GM23248 (cell line): ENCODE results near the gene SMIM31. TPM values are rescaled to one million over a fixed set of nuclear protein-coding genes. Genes with fewer than 3 reads are reported as not detected.

Source experiments
- DNase-seq: peaks from one replicate; pipeline ENCODE4 v3.0.0-alpha.2; 2015
- H2AFZ ChIP-seq: fragments of 200-600 bp; sonication (generic); 2 replicates; pipeline ENCODE4 v1.6.1; 2016; ENCODE audit warnings: antibody characterized with exemption
- H3F3A ChIP-seq: fragments of 200-600 bp; sonication (generic); 2 replicates; pipeline ENCODE4 v1.6.1; 2016; ENCODE audit warnings: mild to moderate bottlenecking, antibody characterized with exemption, mixed run types; ENCODE audit not compliant: insufficient read depth
- H3K27ac ChIP-seq: fragments of 200-600 bp; sonication (generic); 2 replicates; pipeline ENCODE4 v1.5.1; 2016; ENCODE audit warnings: mild to moderate bottlenecking
- H3K27me3 ChIP-seq: fragments of 200-600 bp; sonication (generic); replicated peaks from 2 replicates; pipeline ENCODE4 v1.6.1; 2016; ENCODE audit warnings: mild to moderate bottlenecking; ENCODE audit not compliant: insufficient read depth
- H3K36me3 ChIP-seq: fragments of 200-600 bp; sonication (generic); 2 replicates; pipeline ENCODE4 v1.6.1; 2016; ENCODE audit warnings: low read depth, mild to moderate bottlenecking
- H3K4me1 ChIP-seq: fragments of 200-600 bp; sonication (generic); 2 replicates; pipeline ENCODE4 v1.6.1; 2016; ENCODE audit warnings: mild to moderate bottlenecking; ENCODE audit not compliant: insufficient read depth
- H3K4me2 ChIP-seq: fragments of 200-600 bp; sonication (generic); one replicate; pipeline ENCODE4 v1.6.1; 2016; ENCODE audit warnings: mild to moderate bottlenecking; ENCODE audit not compliant: unreplicated experiment
- H3K4me3 ChIP-seq: fragments of 200-600 bp; sonication (generic); 2 replicates; pipeline ENCODE4 v1.5.1; 2016; ENCODE audit warnings: mild to moderate bottlenecking
- H3K79me2 ChIP-seq: fragments of 200-600 bp; sonication (generic); 2 replicates; pipeline ENCODE4 v1.6.1; 2016; ENCODE audit warnings: mild to moderate bottlenecking; ENCODE audit not compliant: insufficient read depth
- H3K9ac ChIP-seq: fragments of 200-600 bp; sonication (generic); 2 replicates; pipeline ENCODE4 v1.6.1; 2016; ENCODE audit warnings: mild to moderate bottlenecking
- H3K9me2 ChIP-seq: fragments of 200-600 bp; sonication (generic); 2 replicates; pipeline ENCODE4 v1.6.1; 2016; ENCODE audit warnings: mixed run types, mild to moderate bottlenecking, moderate library complexity; ENCODE audit not compliant: insufficient read depth
- H3K9me3 ChIP-seq: fragments of 200-600 bp; sonication (generic); one replicate; pipeline ENCODE4 v1.6.1; 2017; ENCODE audit warnings: low read depth
- H4K20me1 ChIP-seq: fragments of 200-600 bp; sonication (generic); 2 replicates; pipeline ENCODE4 v1.6.0; 2016; ENCODE audit not compliant: insufficient read depth
- EZH2 ChIP-seq: fragments of 200-600 bp; sonication (generic); IDR thresholded peaks from 2 replicates; pipeline ENCODE4 v1.6.1; 2018; ENCODE audit warnings: antibody characterized with exemption, mild to moderate bottlenecking; ENCODE audit not compliant: insufficient read depth, poor library complexity, severe bottlenecking
- EZH2phosphoT487 ChIP-seq: fragments of 200-600 bp; sonication (generic); IDR thresholded peaks from 2 replicates; pipeline ENCODE4 v1.6.1; 2018; ENCODE audit warnings: antibody characterized with exemption, moderate library complexity, mild to moderate bottlenecking, low read depth; ENCODE audit not compliant: insufficient read depth
- WGBS, 2 experiments: methylation state at CpG; one replicate each; pipeline ENCODE4 v1.1.6; 2015 to 2017; ENCODE audit warnings: low lambda C conversion rate in 2 of 2, low coverage in 1 of 2; ENCODE audit errors: missing lambda C conversion rate in 2 of 2; 5-methylcytosine and 5-hydroxymethylcytosine counted together
- in situ Hi-C: fragments of 300-500 bp; cut with MboI; formaldehyde crosslinking; loops from 2 replicates; pipeline ENCODE4 v1.15.0; 2020
- polyA plus RNA-seq: library from polyadenylated mRNA; unstranded; fragments of >200 nt; fragmentation: Nextera tagmentation; extraction: Ambion mirVana; gene quantifications from 2 replicates; pipeline ENCODE4 v1.2.1, GENCODE V29; 2016
- total RNA-seq: library from RNA; depleted of rRNA; stranded (reverse); fragments of >200 nt; shearing (Covaris generic); gene quantifications from 2 replicates; pipeline ENCODE4 v1.2.3, GENCODE V29; 2014

Gene SMIM31
- total and polyA plus RNA-seq, 2 experiments from 2014 or later = not detected

DNA sequence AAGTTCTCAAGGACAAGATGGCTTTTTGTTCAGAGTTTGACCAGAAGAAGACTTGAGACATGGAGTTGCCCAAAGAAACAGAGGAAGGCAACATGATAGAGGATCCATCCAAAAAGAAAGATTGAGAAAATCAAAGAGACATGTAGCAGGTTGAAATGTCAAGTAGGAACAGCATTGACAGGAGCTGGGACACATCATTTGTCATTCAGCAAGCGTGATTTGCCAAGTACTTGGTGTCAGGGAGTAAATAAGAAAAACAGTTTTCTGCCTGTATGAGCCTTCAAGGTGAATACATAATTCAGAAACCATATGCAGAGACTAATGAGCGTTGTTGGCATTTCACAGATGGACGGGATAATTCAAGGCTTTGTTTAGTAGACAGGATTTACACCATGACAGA is 11.2 kb downstream of the SMIM31 start:
- H3K9me2 ChIP-seq = 0 out of 2 replicates have a peak, but pooled peaks cover 4% of the 10 kb centered on the region
- H3K4me2 ChIP-seq = no peak overlapping the region
- no peaks in the 10 kb centered on the region for H3K79me2 ChIP-seq
- no peak overlapping the region for H3K27ac ChIP-seq
- no peaks in the 10 kb centered on the region for H3F3A ChIP-seq
- no peak overlapping the region for H2AFZ ChIP-seq
- H4K20me1 ChIP-seq = no peaks in the 10 kb centered on the region
- TF ChIP-seq EZH2 = no peak
- TF ChIP-seq EZH2phosphoT487 = no peak
- in situ Hi-C loops = no loop called here
- DNase-seq = no peak
- H3K4me3 ChIP-seq = no peak overlapping the region
- no peaks in the 10 kb centered on the region for H3K36me3 ChIP-seq
- peaks cover 2% of the 10 kb centered on the region; the same call in 1 of the 2 replicates for H3K4me1 ChIP-seq
- 37 to 39% methylated on average over 3 of the region's 3 CpGs for WGBS, 2 experiments
- 0 out of 2 replicates have a peak, but pooled peaks cover 18% of the 10 kb centered on the region for H3K27me3 ChIP-seq
- no peaks in the 10 kb centered on the region for H3K9me3 ChIP-seq
- H3K9ac ChIP-seq = no peak overlapping the region

DNA sequence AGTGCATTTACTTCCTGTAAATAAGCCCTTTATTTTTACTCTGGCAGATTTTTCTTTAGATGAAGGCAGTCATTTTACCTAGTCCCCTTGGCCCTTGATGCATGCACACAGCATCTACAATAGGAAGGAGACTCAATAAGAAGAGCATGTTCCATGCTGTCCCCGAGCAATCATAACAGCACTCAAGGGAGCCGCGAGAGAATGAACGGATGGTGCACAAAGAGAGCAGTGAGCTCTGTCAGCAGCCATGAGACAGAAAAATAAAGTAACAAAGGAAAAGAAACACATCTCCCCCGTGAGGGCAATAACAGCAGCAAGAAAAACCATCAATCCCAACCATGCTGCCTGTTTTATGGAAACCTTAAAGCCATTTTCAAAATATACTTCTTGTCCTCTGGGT is 11.9 kb downstream of the SMIM31 start:
- no peak for DNase-seq
- 65 to 67% methylated on average over 5 of the region's 5 CpGs for WGBS, 2 experiments
- H3K4me3 ChIP-seq = no peak overlapping the region
- no peaks in the 10 kb centered on the region for H4K20me1 ChIP-seq
- H3K4me2 ChIP-seq = no peak overlapping the region
- H3K9ac ChIP-seq = no peak overlapping the region
- TF ChIP-seq EZH2phosphoT487 (no peak), EZH2 (no peak)
- H3F3A ChIP-seq = no peaks in the 10 kb centered on the region
- in situ Hi-C loops = no loop called here
- H3K27ac ChIP-seq = no peak overlapping the region
- H3K79me2 ChIP-seq = no peaks in the 10 kb centered on the region
- H3K4me1 ChIP-seq = peaks cover 9% of the 10 kb centered on the region
- 0 out of 2 replicates have a peak, but pooled peaks cover 2% of the 10 kb centered on the region for H3K9me2 ChIP-seq
- H3K27me3 ChIP-seq = 0 out of 2 replicates have a peak, but pooled peaks cover 18% of the 10 kb centered on the region
- H2AFZ ChIP-seq = no peak overlapping the region
- H3K9me3 ChIP-seq = no peaks in the 10 kb centered on the region
- H3K36me3 ChIP-seq = no peaks in the 10 kb centered on the region

DNA sequence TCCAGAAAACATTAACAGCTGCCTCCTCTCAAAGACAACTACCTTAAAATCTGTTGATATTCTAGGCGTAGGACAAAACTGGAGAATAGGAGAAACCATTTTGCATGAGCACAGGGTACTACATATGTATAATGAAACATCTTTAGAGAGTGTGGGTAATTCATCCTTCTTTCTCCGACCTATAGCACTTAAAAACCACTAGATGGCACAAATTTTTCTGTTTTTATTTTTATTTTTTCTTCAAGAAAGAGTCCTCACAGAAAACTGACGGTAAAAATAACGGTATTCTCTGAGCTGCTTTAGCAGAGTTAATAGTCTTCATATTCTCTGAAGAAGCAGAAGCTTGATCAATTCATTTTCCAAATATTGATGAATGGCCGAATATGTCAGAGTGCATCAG is 14.6 kb downstream of the SMIM31 start:
- 18 to 20% methylated on average over 5 of the region's 5 CpGs for WGBS, 2 experiments
- no peaks in the 10 kb centered on the region for H3K9me3 ChIP-seq
- no peaks in the 10 kb centered on the region for H4K20me1 ChIP-seq
- in situ Hi-C loops = no loop called here
- H3K9ac ChIP-seq = no peak overlapping the region
- H3K27ac ChIP-seq = no peak overlapping the region
- H3K4me3 ChIP-seq = no peak overlapping the region
- H3K36me3 ChIP-seq = no peaks in the 10 kb centered on the region
- TF ChIP-seq EZH2phosphoT487 (no peak), EZH2 (no peak)
- H3K27me3 ChIP-seq = 0 out of 2 replicates have a peak, but pooled peaks cover 10% of the 10 kb centered on the region
- H3K4me1 ChIP-seq = peaks cover 15% of the 10 kb centered on the region
- H2AFZ ChIP-seq = peak overlapping the region; percentile 51
- H3K4me2 ChIP-seq = no peak overlapping the region
- no peaks in the 10 kb centered on the region for H3F3A ChIP-seq
- H3K9me2 ChIP-seq = no peaks in the 10 kb centered on the region
- no peaks in the 10 kb centered on the region for H3K79me2 ChIP-seq
- peak; percentile 51 for DNase-seq

DNA sequence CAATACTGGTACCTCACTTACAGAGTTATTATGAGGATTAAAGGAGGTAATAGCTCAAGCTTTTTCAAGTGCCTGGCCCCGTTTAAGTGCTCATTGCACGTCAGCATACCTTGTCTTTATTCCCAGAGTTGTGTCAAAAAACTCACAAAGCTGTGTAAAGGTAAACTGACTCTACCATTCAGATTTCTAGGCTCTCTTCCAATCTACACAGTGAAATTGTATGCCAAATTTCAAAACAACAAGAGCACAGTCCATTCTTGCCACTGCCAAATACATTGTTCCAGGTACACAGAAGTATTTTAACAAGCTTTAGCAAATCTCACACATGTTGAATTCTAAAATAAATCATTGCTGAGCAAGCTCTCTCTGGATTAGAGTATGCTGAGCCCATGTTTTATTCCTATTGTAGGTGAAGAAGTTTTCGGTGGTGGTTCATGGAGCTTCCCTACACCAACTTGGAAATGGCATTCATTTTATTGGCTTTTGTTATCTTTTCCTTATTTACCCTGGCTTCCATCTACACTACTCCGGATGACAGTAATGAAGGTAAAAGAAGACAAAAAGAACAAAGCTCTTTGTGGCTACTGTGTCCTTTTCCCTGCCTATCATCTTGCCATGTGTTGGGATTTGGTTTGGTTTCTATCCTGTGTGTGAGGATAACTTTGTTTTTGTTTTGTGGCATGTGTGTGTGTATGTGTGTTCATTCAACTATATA is 16.2 kb downstream of the SMIM31 start:
- no peaks in the 10 kb centered on the region for H3K9me2 ChIP-seq
- H4K20me1 ChIP-seq = no peaks in the 10 kb centered on the region
- no peak overlapping the region for H3K4me3 ChIP-seq
- no peak for DNase-seq
- H3F3A ChIP-seq = no peaks in the 10 kb centered on the region
- no peak overlapping the region for H3K9ac ChIP-seq
- no peaks in the 10 kb centered on the region for H3K36me3 ChIP-seq
- no peaks in the 10 kb centered on the region for H3K9me3 ChIP-seq
- H2AFZ ChIP-seq = peak overlapping the region; percentile 33; the same call in 1 of the 2 replicates
- peaks cover 17% of the 10 kb centered on the region for H3K4me1 ChIP-seq
- H3K27me3 ChIP-seq = 0 out of 2 replicates have a peak, but pooled peaks cover 1% of the 10 kb centered on the region
- in situ Hi-C loops = no loop called here
- no peak for TF ChIP-seq EZH2
- TF ChIP-seq EZH2phosphoT487 = no peak
- H3K79me2 ChIP-seq = no peaks in the 10 kb centered on the region
- no peak overlapping the region for H3K4me2 ChIP-seq
- no peak overlapping the region for H3K27ac ChIP-seq
- 62 to 65% methylated on average over 4 of the region's 4 CpGs for WGBS, 2 experiments
